GM18951 (cell line): Measurements from ENCODE around the gene SPSB4.

Source experiments
- POLR2A ChIP-seq: IDR thresholded peaks from 4 replicates; pipeline ENCODE4 v1.6.1; 2011; ENCODE audit warnings: mild to moderate bottlenecking; ENCODE audit not compliant: insufficient read length, insufficient read depth; ENCODE audit errors: extremely low read depth
- in situ Hi-C: fragments of 300-500 bp; cut with MboI; formaldehyde crosslinking; loops from one replicate; pipeline ENCODE4 v1.12.0; 2022; ENCODE audit warnings: low sequenced_read_pairs, mixed read lengths, inconsistent platforms; ENCODE audit not compliant: unreplicated experiment

Gene SPSB4

GRCh38 chr3:141074529-141074928, 23.4 kb downstream of the SPSB4 start:
- in situ Hi-C loops = no loop called here
- no peak for TF ChIP-seq POLR2A

GRCh38 chr3:141076036-141076773, 25.1 kb downstream of the SPSB4 start:
- no peak for TF ChIP-seq POLR2A
- in situ Hi-C loops = no loop called here

GRCh38 chr3:141076797-141077571, 25.8 kb downstream of the SPSB4 start:
- no peak for TF ChIP-seq POLR2A

GRCh38 chr3:141077631-141078030, 26.5 kb downstream of the SPSB4 start:
- in situ Hi-C loops = no loop called here
- TF ChIP-seq POLR2A = no peak

More at GRCh38 chr3:141076797-141077571, 25.8 kb downstream of the SPSB4 start:
- in situ Hi-C loops = no loop called here

- no peak for TF ChIP-seq POLR2A
- in situ Hi-C loops = no loop called here
Observed at GRCh38 chr3:141078200-141078599, 27.1 kb downstream of the SPSB4 start.

GRCh38 chr3:141080431-141080830, 29.3 kb downstream of the SPSB4 start:
- in situ Hi-C loops = no loop called here
- TF ChIP-seq POLR2A = no peak

GRCh38 chr3:141081141-141081795, 30.1 kb downstream of the SPSB4 start:
- TF ChIP-seq POLR2A = no peak

GRCh38 chr3:141082064-141082463, 30.9 kb downstream of the SPSB4 start:
- in situ Hi-C loops = no loop called here
- TF ChIP-seq POLR2A = no peak

More at GRCh38 chr3:141081141-141081795, 30.1 kb downstream of the SPSB4 start:
- in situ Hi-C loops = no loop called here

- no peak for TF ChIP-seq POLR2A
- in situ Hi-C loops = no loop called here
Observed at GRCh38 chr3:141083226-141083625, 32.1 kb downstream of the SPSB4 start.

- in situ Hi-C loops = no loop called here
- TF ChIP-seq POLR2A = no peak
Observed at GRCh38 chr3:141083836-141084649, 32.9 kb downstream of the SPSB4 start.

GRCh38 chr3:141085343-141086070, 34.4 kb downstream of the SPSB4 start:
- in situ Hi-C loops = no loop called here
- no peak for TF ChIP-seq POLR2A

- in situ Hi-C loops = no loop called here
- TF ChIP-seq POLR2A = no peak
Observed at GRCh38 chr3:141086188-141086587, 35.0 kb downstream of the SPSB4 start.
